Panc1 (cell line): ENCODE data around the gene LARP4B.

Source experiments
- CTCF ChIP-seq: fragments of 450-650 bp; IDR thresholded peaks from 2 replicates; pipeline ENCODE4 v1.5.1; 2017; ENCODE audit warnings: mild to moderate bottlenecking
- POLR2AphosphoS5 ChIP-seq: IDR thresholded peaks from 2 replicates; pipeline ENCODE4 v1.6.1; 2012; ENCODE audit warnings: mild to moderate bottlenecking, low read depth, low read length, moderate library complexity
- REST ChIP-seq, 2 experiments: IDR thresholded peaks; 2 replicates each; pipeline ENCODE4 v1.6.1; 2011 to 2012; ENCODE audit warnings: low read depth in 2 of 2, control low read depth in 1 of 2, low read length in 1 of 2, mild to moderate bottlenecking in 1 of 2, moderate library complexity in 1 of 2; ENCODE audit not compliant: insufficient read depth in 1 of 2
- SIN3A ChIP-seq: IDR thresholded peaks from 2 replicates; pipeline ENCODE4 v1.6.1; 2012; ENCODE audit warnings: low read depth, mild to moderate bottlenecking, low read length, moderate library complexity, borderline replicate concordance; ENCODE audit not compliant: insufficient read depth
- TCF7L2 ChIP-seq: IDR thresholded peaks from 2 replicates; pipeline ENCODE4 v1.6.1; 2011; ENCODE audit warnings: mild to moderate bottlenecking, low read depth, low read length, inconsistent platforms

- no peak for TF ChIP-seq CTCF
- no peak for TF ChIP-seq TCF7L2
- TF ChIP-seq REST (IDR thresholded peaks at IDR 0.05; ENCODE audit: insufficient read depth in 1 of 2, low read depth in 2 of 2, low read length in 1 of 2), result no peak
- no peak for TF ChIP-seq POLR2AphosphoS5
- no peak for TF ChIP-seq SIN3A
These were observed 106.6 kb downstream of the LARP4B start for GRCh38 chr10:824946-825345.
